A673 (cell line): ENCODE measurements around the gene STIM1. TPM values are rescaled to one million over a fixed set of nuclear protein-coding genes. Genes with fewer than 3 reads are reported as not detected.

ENCODE experiments used
- BruUV-seq: library from RNA; stranded (reverse); fragments of 400-500 nt; replicated peaks from 2 replicates; lab custom pipeline; 2021; lab: Mats Ljungman, UMichigan
- CTCF ChIA-PET: fragments of 300-600 bp; sonication (Branson Sonifier 250); formaldehyde crosslinking; loops from one replicate; lab custom pipeline; 2022; ENCODE audit warnings: antibody characterized with exemption; lab: Charles Lee
- POLR2A ChIA-PET: fragments of 300-600 bp; sonication (Branson Sonifier 250); formaldehyde crosslinking; loops from one replicate; lab custom pipeline; 2022; ENCODE audit warnings: antibody characterized with exemption; ENCODE audit not compliant: low non-redundant PET; lab: Charles Lee
- DNase-seq: peaks from one replicate; pipeline ENCODE4 v3.0.0-alpha.2; 2015; ENCODE audit warnings: low spot score
- H3K27ac ChIP-seq: fragments of 200-600 bp; sonication (generic); 2 replicates; pipeline ENCODE4 v1.5.1; 2016; ENCODE audit warnings: mixed run types, low read depth, mild to moderate bottlenecking, mixed read lengths, antibody characterized with exemption, low read length; ENCODE audit not compliant: poor library complexity, severe bottlenecking
- H3K27me3 ChIP-seq: fragments of 200-600 bp; sonication (generic); replicated peaks from 2 replicates; pipeline ENCODE4 v1.6.1; 2017; ENCODE audit warnings: mixed run types, low read depth, mild to moderate bottlenecking, mixed read lengths, antibody characterized with exemption, low read length; ENCODE audit not compliant: insufficient read depth, poor library complexity
- H3K36me3 ChIP-seq: fragments of 200-600 bp; sonication (generic); 2 replicates; pipeline ENCODE4 v1.6.1; 2016; ENCODE audit warnings: mixed run types, mild to moderate bottlenecking, mixed read lengths, antibody characterized with exemption, low read length; ENCODE audit not compliant: insufficient read depth, poor library complexity, severe bottlenecking
- H3K4me1 ChIP-seq: fragments of 200-600 bp; sonication (generic); 2 replicates; pipeline ENCODE4 v1.6.1; 2017; ENCODE audit warnings: mixed run types, mild to moderate bottlenecking, mixed read lengths, antibody characterized with exemption, low read length; ENCODE audit not compliant: insufficient read depth, poor library complexity, severe bottlenecking
- H3K4me3 ChIP-seq: fragments of 200-600 bp; sonication (generic); 2 replicates; pipeline ENCODE4 v1.5.1; 2016; ENCODE audit warnings: low read depth, mixed run types, mild to moderate bottlenecking, mixed read lengths, low read length; ENCODE audit not compliant: poor library complexity, severe bottlenecking
- H3K9me3 ChIP-seq: fragments of 200-600 bp; sonication (generic); 2 replicates; pipeline ENCODE4 v1.6.1; 2016; ENCODE audit warnings: mixed run types, low read depth, mild to moderate bottlenecking, mixed read lengths, antibody characterized with exemption, low read length; ENCODE audit not compliant: poor library complexity, severe bottlenecking
- EZH2 ChIP-seq: fragments of 200-600 bp; sonication (generic); IDR thresholded peaks from 2 replicates; pipeline ENCODE4 v1.6.1; 2017; ENCODE audit warnings: borderline replicate concordance, low read depth, mild to moderate bottlenecking, mixed read lengths, antibody characterized with exemption, low read length; ENCODE audit not compliant: poor library complexity, severe bottlenecking
- intact Hi-C: fragments of 100-400 bp; cut with micrococcal nuclease; formaldehyde crosslinking; loops from one replicate; pipeline ENCODE4 v1.10.0; 2022; ENCODE audit not compliant: unreplicated experiment
- total RNA-seq: library from RNA; stranded (reverse); gene quantifications from 2 replicates; pipeline ENCODE4 v1.2.3, GENCODE V29; 2021
- TF ChIP-seq, protein P1 (sequence below): fragments of 300-800, 200-600 bp; sonication (generic); conservative IDR thresholded peaks from 2 replicates; pipeline ENCODE4 v1.5.1; 2017; ENCODE audit warnings: low read depth, mild to moderate bottlenecking, antibody characterized with exemption, low read length, moderate library complexity, mixed read lengths

Gene STIM1
- total RNA-seq, 1 experiment from 2014 or later, result 14.2 TPM

DNA sequence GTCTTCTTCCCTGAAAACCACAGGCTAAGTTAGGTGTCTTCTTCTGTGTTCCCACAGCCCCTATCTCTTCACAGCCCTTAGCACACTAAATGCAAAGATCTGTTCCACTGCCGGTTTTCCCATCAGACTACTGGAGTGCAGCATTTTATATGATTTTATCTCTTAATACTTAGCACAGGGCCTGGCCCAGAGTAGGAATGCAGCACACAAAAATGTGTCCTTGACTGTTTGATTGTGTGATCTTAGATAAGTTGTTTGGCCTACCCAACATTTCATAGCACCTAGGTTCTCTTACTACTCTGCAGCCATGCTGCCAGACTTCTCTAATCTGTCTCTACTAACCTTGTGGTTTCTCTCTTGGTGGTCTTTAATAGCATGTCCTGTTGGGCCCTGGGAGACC lies 185.0 kb downstream of the STIM1 start:
- DNase-seq, result no peak
- ChIA-PET POLR2A (no interaction called here), CTCF (no interaction called here)
- intact Hi-C loops, result no loop called here
- Histone ChIP-seq H3K4me1 (no peaks in the 10 kb centered on the region), H3K9me3 (no peaks in the 10 kb centered on the region), H3K36me3 (no peaks in the 10 kb centered on the region), H3K4me3 (no peak overlapping the region), H3K27me3 (no peaks in the 10 kb centered on the region), H3K27ac (no peak overlapping the region)
- no peak for TF ChIP-seq EZH2
- TF ChIP-seq, protein P1, sequence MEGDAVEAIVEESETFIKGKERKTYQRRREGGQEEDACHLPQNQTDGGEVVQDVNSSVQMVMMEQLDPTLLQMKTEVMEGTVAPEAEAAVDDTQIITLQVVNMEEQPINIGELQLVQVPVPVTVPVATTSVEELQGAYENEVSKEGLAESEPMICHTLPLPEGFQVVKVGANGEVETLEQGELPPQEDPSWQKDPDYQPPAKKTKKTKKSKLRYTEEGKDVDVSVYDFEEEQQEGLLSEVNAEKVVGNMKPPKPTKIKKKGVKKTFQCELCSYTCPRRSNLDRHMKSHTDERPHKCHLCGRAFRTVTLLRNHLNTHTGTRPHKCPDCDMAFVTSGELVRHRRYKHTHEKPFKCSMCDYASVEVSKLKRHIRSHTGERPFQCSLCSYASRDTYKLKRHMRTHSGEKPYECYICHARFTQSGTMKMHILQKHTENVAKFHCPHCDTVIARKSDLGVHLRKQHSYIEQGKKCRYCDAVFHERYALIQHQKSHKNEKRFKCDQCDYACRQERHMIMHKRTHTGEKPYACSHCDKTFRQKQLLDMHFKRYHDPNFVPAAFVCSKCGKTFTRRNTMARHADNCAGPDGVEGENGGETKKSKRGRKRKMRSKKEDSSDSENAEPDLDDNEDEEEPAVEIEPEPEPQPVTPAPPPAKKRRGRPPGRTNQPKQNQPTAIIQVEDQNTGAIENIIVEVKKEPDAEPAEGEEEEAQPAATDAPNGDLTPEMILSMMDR, result no peak
- no TSS peak for BruUV-seq

DNA sequence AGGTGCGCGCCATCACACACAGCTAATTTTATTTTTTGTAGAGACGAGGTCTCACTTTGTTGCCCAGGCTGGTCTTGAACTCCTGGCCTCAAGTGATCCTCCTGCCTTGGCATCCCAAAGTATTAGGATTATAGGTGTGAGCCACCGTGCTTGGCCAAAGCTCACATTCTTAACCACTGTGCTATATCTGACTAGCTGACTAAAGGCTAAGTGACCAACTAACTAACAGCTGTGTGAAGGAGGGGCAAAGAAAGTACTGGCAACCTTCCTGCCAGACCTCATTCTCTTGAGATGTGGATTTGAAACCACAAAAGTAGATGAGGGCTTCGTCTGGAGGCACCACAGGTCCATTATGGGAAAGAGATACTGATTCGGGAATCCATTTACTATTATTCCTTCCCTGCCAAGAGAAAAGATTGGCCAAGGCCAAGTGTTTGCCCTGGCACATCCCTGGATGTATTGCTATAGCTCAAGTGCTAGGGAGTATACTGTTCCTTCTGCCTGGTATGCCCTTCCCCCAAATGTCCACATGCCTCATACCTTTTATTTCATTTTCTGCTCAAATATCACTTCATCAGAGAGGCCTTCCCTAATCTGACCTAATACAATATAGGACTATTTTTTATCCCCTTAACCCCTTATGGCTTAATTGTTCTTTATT lies 186.4 kb downstream of the STIM1 start:
- Histone ChIP-seq H3K36me3 (no peaks in the 10 kb centered on the region), H3K4me3 (no peak overlapping the region), H3K27me3 (no peaks in the 10 kb centered on the region), H3K4me1 (no peaks in the 10 kb centered on the region), H3K27ac (no peak overlapping the region), H3K9me3 (no peaks in the 10 kb centered on the region)
- no TSS peak for BruUV-seq
- intact Hi-C loops, result no loop called here
- TF ChIP-seq, protein P1, result no peak
- no peak for TF ChIP-seq EZH2
- POLR2A ChIA-PET, result no interaction called here
- CTCF ChIA-PET, result no interaction called here
- DNase-seq, result no peak

DNA sequence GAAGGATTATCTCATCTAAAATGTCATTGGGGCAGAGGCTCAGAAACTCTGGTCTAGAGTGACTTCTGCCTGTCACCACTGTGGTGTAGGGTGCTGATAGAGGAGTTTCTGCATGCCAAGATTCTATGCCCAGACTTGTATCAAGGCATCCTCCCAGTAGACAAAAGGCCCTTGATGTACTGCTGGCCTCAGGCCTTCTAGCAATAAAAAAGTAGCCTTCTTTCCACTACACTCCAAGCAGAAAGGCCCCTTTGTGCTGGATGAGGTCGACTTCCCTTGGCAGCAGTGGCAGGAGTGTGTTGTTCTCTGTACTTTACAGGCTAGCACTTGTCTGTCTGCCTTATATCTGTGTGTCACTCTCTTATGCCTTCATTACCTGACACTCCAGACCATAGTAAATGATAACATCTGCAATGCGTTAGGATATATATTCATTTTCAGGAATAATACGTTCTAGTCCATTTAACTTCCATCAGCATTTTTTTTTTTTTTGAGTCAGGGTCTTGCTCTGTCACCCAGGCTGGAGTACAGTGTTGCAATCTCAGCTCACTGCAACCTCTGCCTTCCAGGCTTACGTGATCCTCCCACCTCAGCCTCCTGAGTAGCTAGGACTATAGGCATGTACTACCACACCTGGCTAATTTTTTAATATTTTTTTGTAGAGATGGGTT lies 189.6 kb downstream of the STIM1 start:
- DNase-seq, result no peak
- ChIA-PET CTCF (no interaction called here), POLR2A (no interaction called here)
- H3K9me3 ChIP-seq, result no peaks in the 10 kb centered on the region
- no peak overlapping the region for H3K27ac ChIP-seq
- no peaks in the 10 kb centered on the region for H3K36me3 ChIP-seq
- no peak overlapping the region for H3K4me3 ChIP-seq
- no peaks in the 10 kb centered on the region for H3K4me1 ChIP-seq
- no peaks in the 10 kb centered on the region for H3K27me3 ChIP-seq
- intact Hi-C loops, result no loop called here
- TF ChIP-seq EZH2, result no peak
- TF ChIP-seq, protein P1, result no peak
- BruUV-seq, result no TSS peak
